Neural cell (in vitro differentiated cells): ENCODE results near the gene ACAD10.

Experiments
- CTCF ChIP-seq: fragments of 450-650 bp; IDR thresholded peaks from 2 replicates; pipeline ENCODE4 v1.5.1; 2014; ENCODE audit warnings: antibody characterized with exemption, mild to moderate bottlenecking, moderate library complexity; ENCODE audit not compliant: poor library complexity, severe bottlenecking
- EP300 ChIP-seq: fragments of 450-650 bp; conservative IDR thresholded peaks from 2 replicates; pipeline ENCODE4 v1.6.1; 2014; ENCODE audit warnings: antibody characterized with exemption, mild to moderate bottlenecking, moderate library complexity; ENCODE audit not compliant: poor library complexity, severe bottlenecking
- EZH2 ChIP-seq: fragments of 200-600, 300-800 bp; shearing (Covaris generic), sonication (generic); IDR thresholded peaks from 2 replicates; pipeline ENCODE4 v1.6.1; 2014; ENCODE audit warnings: antibody characterized with exemption, low read length, borderline replicate concordance, mild to moderate bottlenecking; ENCODE audit not compliant: insufficient read depth, poor library complexity, severe bottlenecking
- MXI1 ChIP-seq: fragments of 450-650 bp; conservative IDR thresholded peaks from 2 replicates; pipeline ENCODE4 v1.6.1; 2014; ENCODE audit warnings: antibody characterized with exemption, mild to moderate bottlenecking; ENCODE audit not compliant: poor library complexity, severe bottlenecking
- POLR2AphosphoS5 ChIP-seq: IDR thresholded peaks from 2 replicates; pipeline ENCODE4 v1.6.1; 2012
- RAD21 ChIP-seq: fragments of 450-650 bp; conservative IDR thresholded peaks from 2 replicates; pipeline ENCODE4 v1.6.1; 2014; ENCODE audit warnings: antibody characterized with exemption, mild to moderate bottlenecking, moderate library complexity
- SMC3 ChIP-seq: fragments of 450-650 bp; conservative IDR thresholded peaks from 2 replicates; pipeline ENCODE4 v1.6.1; 2014; ENCODE audit warnings: antibody characterized with exemption, mild to moderate bottlenecking, moderate library complexity; ENCODE audit not compliant: poor library complexity
- TAF1 ChIP-seq: IDR thresholded peaks from 2 replicates; pipeline ENCODE4 v1.6.1; 2012; ENCODE audit warnings: low read depth
- TF ChIP-seq, protein P1 (sequence below): IDR thresholded peaks from 2 replicates; pipeline ENCODE4 v1.6.1; 2012; ENCODE audit warnings: borderline replicate concordance

- TF ChIP-seq CTCF (no peak), EP300 (no peak), MXI1 (no peak), TAF1 (no peak), POLR2AphosphoS5 (no peak), EZH2 (no peak), SMC3 (no peak), RAD21 (no peak)
- TF ChIP-seq, protein P1, sequence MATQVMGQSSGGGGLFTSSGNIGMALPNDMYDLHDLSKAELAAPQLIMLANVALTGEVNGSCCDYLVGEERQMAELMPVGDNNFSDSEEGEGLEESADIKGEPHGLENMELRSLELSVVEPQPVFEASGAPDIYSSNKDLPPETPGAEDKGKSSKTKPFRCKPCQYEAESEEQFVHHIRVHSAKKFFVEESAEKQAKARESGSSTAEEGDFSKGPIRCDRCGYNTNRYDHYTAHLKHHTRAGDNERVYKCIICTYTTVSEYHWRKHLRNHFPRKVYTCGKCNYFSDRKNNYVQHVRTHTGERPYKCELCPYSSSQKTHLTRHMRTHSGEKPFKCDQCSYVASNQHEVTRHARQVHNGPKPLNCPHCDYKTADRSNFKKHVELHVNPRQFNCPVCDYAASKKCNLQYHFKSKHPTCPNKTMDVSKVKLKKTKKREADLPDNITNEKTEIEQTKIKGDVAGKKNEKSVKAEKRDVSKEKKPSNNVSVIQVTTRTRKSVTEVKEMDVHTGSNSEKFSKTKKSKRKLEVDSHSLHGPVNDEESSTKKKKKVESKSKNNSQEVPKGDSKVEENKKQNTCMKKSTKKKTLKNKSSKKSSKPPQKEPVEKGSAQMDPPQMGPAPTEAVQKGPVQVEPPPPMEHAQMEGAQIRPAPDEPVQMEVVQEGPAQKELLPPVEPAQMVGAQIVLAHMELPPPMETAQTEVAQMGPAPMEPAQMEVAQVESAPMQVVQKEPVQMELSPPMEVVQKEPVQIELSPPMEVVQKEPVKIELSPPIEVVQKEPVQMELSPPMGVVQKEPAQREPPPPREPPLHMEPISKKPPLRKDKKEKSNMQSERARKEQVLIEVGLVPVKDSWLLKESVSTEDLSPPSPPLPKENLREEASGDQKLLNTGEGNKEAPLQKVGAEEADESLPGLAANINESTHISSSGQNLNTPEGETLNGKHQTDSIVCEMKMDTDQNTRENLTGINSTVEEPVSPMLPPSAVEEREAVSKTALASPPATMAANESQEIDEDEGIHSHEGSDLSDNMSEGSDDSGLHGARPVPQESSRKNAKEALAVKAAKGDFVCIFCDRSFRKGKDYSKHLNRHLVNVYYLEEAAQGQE: no peak
Measured at GRCh38 chr12:111803851-111804250, 118.0 kb downstream of the ACAD10 start.
